ENCODE data around the gene SNUPN. TPM values are rescaled to one million over a fixed set of nuclear protein-coding genes. Genes with fewer than 3 reads are reported as not detected.

The SNUPN gene
- 10 to 100 TPM; 29.1 to 32.7 (median 32.0) TPM for polyA plus RNA-seq (ENCODE audit: insufficient read length in 4 of 4)

- DNase-seq (ENCODE audit: low read depth in 4 of 4, low spot score in 2 of 4), result peak; percentile 84 to 93 (median 88)
Measured at GRCh38 chr15:75625542-75626347, at the start of gene SNUPN. Gene SNUPN (minus strand): TSS chr15:75625725. CDS start chr15:75621051, 4,674 bp downstream.

- no peak for DNase-seq (ENCODE audit: low read depth in 4 of 4, low spot score in 2 of 4)
Measured at GRCh38 chr15:75674366-75674765, 48.8 kb upstream of the SNUPN start.

GRCh38 chr15:75673426-75674235 lies 48.1 kb upstream of the SNUPN start:
- DNase-seq (ENCODE audit: low read depth in 4 of 4, low spot score in 2 of 4), result no peak

- DNase-seq (ENCODE audit: low read depth in 4 of 4, low spot score in 2 of 4), result no peak
Measured at GRCh38 chr15:75672646-75673425, 47.3 kb upstream of the SNUPN start.

- DNase-seq (ENCODE audit: low read depth in 4 of 4, low spot score in 2 of 4), result no peak
Measured at GRCh38 chr15:75671730-75672602, 46.4 kb upstream of the SNUPN start.

GRCh38 chr15:75669879-75670212 lies 44.3 kb upstream of the SNUPN start:
- no peak for DNase-seq (ENCODE audit: low read depth in 4 of 4, low spot score in 2 of 4)

- no peak for DNase-seq (ENCODE audit: low read depth in 4 of 4, low spot score in 2 of 4)
Measured at GRCh38 chr15:75669191-75669878, 43.8 kb upstream of the SNUPN start.

GRCh38 chr15:75666823-75667501 lies 41.4 kb upstream of the SNUPN start:
- no peak for DNase-seq (ENCODE audit: low read depth in 4 of 4, low spot score in 2 of 4)

DNA sequence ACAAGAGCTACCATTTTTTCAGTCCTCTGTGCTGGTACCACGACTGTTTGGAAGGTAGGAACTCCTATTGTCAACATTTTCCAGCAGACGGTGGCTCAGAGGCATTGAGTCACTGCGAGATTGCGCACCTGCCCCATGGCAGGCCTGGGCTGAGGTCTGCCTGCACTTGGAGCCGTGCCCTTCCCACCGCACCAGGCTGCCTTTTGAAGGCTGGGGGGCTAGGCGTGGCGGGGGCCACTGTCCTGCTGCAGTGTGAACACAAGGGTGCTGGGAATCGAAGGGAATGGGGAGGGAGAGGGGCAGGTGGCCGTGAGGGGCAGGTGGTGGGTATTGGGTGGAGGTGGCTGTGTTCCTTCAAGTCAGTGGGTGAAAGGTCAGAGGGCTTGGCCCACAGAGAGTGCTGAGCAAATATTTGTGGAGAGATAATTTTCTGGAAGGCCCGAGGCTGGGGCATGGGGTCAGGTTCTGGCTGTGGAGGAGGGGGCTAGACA lies 38.5 kb upstream of the SNUPN start:
- no peak for DNase-seq (ENCODE audit: low read depth in 4 of 4, low spot score in 2 of 4)

DNA sequence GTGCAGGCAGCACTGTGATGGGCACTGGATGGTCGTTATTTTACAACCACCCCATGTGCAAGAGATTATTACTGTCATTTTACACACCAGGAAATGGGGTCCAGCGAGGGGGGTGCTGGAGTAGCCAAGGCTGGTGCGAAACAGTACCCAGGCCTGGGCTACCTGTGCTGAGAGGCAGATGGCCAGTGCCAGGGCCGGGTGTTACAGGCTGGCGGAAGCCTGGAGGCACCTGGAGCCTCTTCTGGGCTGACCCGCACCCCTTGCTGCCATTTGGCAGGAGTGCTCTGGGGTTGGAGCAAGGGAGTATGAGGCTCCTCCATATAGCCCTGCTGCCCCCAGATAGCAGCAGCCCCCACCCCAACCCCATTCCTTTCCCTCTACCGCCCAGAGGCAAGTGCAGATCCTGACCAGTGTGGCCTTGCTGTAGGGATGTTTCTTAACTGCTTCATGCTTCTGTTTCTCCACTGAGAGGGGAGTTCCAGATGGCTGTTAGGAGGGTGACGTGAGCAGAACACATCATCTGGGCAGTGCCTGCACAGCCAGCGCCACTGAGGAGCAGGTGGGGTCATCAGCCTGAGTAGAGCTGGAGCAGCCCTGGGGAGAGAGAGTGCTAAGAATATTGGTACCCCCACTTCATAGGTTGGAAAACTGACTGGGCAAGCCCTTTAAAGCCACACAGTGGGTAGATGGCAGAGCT lies 37.4 kb upstream of the SNUPN start:
- DNase-seq (ENCODE audit: low read depth in 4 of 4, low spot score in 2 of 4), result no peak

GRCh38 chr15:75661756-75662140 lies 36.2 kb upstream of the SNUPN start:
- DNase-seq (ENCODE audit: low read depth in 4 of 4, low spot score in 2 of 4), result no peak

GRCh38 chr15:75661100-75661755 lies 35.7 kb upstream of the SNUPN start:
- DNase-seq (ENCODE audit: low read depth in 4 of 4, low spot score in 2 of 4), result no peak

DNA sequence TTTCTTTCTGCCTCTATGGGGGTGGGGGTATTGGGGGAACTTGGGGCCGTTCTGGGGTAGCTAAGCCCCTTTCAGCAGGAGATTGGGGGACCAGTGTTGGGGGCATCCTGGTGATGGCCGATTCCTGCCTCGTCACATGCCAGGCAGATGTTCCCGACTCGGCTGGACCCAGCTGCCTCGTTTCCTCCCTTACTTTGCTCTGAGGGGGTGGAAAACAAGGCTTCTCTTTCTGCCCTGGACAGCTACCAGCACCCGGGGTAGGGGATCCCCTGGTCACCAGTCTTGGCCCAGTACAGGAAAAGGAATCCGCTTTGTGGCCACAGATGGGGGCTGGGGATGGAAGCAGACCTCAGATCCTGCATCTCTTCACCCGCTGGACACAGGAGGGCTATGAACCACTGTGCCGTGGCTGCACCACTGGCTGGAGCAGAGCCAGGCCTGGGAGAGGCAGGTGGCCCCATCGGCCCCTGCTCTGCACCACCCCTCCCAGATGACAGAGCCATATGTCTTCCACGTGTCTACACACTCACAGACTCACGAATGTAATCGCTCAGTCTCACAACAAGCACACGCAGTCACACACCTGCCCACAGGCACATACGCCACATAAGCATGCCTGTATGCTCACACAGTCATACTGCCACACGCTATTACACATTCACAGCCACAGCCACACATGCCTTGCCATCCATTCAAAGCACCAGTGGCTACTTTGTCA lies 34.6 kb upstream of the SNUPN start:
- no peak for DNase-seq (ENCODE audit: low read depth in 4 of 4, low spot score in 2 of 4)

DNA sequence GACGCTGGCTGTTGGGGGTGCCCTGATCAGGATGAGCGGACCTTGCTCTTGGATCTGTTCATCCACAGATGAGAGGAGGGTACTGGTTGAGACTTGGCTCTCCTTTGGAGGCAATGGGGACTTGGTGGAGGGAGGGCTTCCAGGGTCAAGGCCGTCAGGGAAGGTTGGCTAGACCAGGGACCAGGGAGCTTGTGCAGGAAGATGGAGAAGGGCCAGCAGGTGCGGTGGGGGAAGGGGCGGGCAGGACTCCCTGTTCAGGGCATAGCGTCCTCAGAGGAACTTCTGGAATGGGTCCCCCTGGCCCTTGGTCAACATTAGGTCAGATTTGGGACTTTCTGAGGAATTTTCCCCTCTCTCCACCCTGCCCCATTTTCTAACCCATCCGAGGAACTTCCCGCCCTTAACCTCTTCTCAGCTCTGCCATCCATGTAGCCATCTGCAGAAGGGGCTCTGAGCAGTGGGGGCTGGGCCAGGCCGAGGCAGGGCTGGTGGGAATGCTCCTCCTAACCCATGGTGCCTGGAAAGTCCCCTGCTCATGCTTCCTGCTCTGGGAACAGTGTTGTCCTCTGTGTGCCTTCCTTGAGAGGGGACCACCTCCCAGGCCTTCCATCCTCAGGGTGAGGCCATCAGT lies 33.7 kb upstream of the SNUPN start:
- no peak for DNase-seq (ENCODE audit: low read depth in 4 of 4, low spot score in 2 of 4)

- DNase-seq (ENCODE audit: low read depth in 4 of 4, low spot score in 2 of 4), result no peak
Measured at GRCh38 chr15:75656813-75657212, 31.3 kb upstream of the SNUPN start.

GRCh38 chr15:75656331-75656730 lies 30.8 kb upstream of the SNUPN start:
- no peak for DNase-seq (ENCODE audit: low read depth in 4 of 4, low spot score in 2 of 4)

DNA sequence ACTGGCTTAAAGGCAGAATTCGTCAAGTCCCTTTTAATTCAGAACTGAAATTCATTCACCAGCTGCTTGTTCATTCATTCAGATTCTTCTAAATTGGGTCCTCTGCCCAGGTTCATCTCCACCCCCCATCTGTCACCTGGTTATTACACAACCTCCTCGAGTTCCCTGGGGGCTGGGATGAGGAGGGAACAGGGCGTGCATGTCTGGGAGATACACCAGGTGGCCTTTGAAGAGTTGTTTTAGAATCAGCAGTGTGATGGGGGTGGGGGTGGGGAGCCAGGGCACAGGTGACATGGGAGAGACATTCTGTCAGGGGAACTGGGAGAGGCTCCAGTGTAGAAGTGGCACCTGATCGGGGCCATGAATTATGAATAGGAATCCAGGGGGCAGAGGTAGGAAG lies 30.4 kb upstream of the SNUPN start:
- no peak for DNase-seq (ENCODE audit: low read depth in 4 of 4, low spot score in 2 of 4)
